SK-N-SH (cell line): ENCODE measurements around the gene ADIRF. TPM values are rescaled to one million over a fixed set of nuclear protein-coding genes. Genes with fewer than 3 reads are reported as not detected.

ENCODE experiments used
- CTCF ChIA-PET: fragments of 300-600, 350-600 bp; formaldehyde crosslinking; extraction: SDS; loops from one replicate; lab custom pipeline; 2021; lab: Yijun Ruan, JAX
- POLR2A ChIA-PET: fragments of 350-600 bp; sonication (Branson Sonifier 250); formaldehyde crosslinking; extraction: SDS; loops from one replicate; lab custom pipeline; 2020; ENCODE audit warnings: antibody characterized with exemption, inconsistent platforms; lab: Yijun Ruan, JAX
- DNase-seq: peaks from one replicate; pipeline ENCODE4 v3.0.0; 2012
- H2AFZ ChIP-seq: fragments of 200-600 bp; sonication (generic); 2 replicates; pipeline ENCODE4 v1.8.1; 2016; ENCODE audit warnings: antibody characterized with exemption, mild to moderate bottlenecking, low read depth
- H3F3A ChIP-seq: fragments of 200-600 bp; sonication (generic); replicated peaks from 2 replicates; pipeline ENCODE3; 2016; ENCODE audit warnings: antibody characterized with exemption, mild to moderate bottlenecking; ENCODE audit not compliant: insufficient read depth
- H3K27ac ChIP-seq, 2 experiments: fragments of 200-500 bp in 1 of 2; fragments of 200-600 bp in 1 of 2; sonication (Bioruptor generic) in 1 of 2; sonication (generic), shearing (Covaris generic) in 1 of 2; 2 replicates each; pipeline versions ENCODE4 v1.5.1 to v1.6.1; 2014 to 2016; ENCODE audit warnings: low read depth in 2 of 2, inconsistent platforms in 1 of 2, low read length in 1 of 2, mild to moderate bottlenecking in 1 of 2, mixed read lengths in 1 of 2
- H3K27me3 ChIP-seq: fragments of 200-600 bp; sonication (generic), shearing (Covaris generic); 2 replicates; pipeline ENCODE4 v1.6.1; 2016; ENCODE audit warnings: mixed run types; ENCODE audit not compliant: insufficient read depth
- H3K36me3 ChIP-seq, 2 experiments: fragments of 200-500 bp in 1 of 2; fragments of 200-600 bp in 1 of 2; sonication (Bioruptor generic) in 1 of 2; sonication (generic) in 1 of 2; replicated peaks in 1 of 2; 2 replicates each; pipeline versions ENCODE3 to v1.5.1; 2014 to 2016; ENCODE audit warnings: low read length in 1 of 2, mild to moderate bottlenecking in 1 of 2; ENCODE audit not compliant: insufficient read depth in 2 of 2, control insufficient read depth in 1 of 2
- H3K4me1 ChIP-seq, 2 experiments: fragments of 200-500 bp in 1 of 2; fragments of 200-600 bp in 1 of 2; sonication (Bioruptor generic) in 1 of 2; sonication (generic), shearing (Covaris generic) in 1 of 2; 2 replicates each; pipeline versions ENCODE4 v1.5.1 to v1.6.1; 2014 to 2016; ENCODE audit warnings: low read depth in 1 of 2, low read length in 1 of 2, mixed run types in 1 of 2; ENCODE audit not compliant: insufficient read depth in 2 of 2, control insufficient read depth in 1 of 2
- H3K4me2 ChIP-seq: fragments of 200-600 bp; sonication (generic), shearing (Covaris generic); 2 replicates; pipeline ENCODE4 v1.6.1; 2017; ENCODE audit warnings: mixed run types
- H3K4me3 ChIP-seq, 2 experiments: fragments of 200-500 bp in 1 of 2; fragments of 200-600 bp in 1 of 2; sonication (Bioruptor generic) in 1 of 2; sonication (generic), shearing (Covaris generic) in 1 of 2; 2 replicates each; pipeline versions ENCODE4 v1.5.1 to v1.8.1; 2014 to 2016; ENCODE audit warnings: low read depth in 2 of 2, inconsistent platforms in 1 of 2, low read length in 1 of 2, mild to moderate bottlenecking in 1 of 2, mixed read lengths in 1 of 2, moderate library complexity in 1 of 2
- H3K79me2 ChIP-seq: fragments of 200-600 bp; sonication (generic); 2 replicates; pipeline ENCODE4 v1.8.1; 2017; ENCODE audit warnings: mild to moderate bottlenecking; ENCODE audit not compliant: insufficient read depth
- H3K9ac ChIP-seq: fragments of 200-600 bp; sonication (generic); 2 replicates; pipeline ENCODE4 v1.6.1; 2017; ENCODE audit warnings: mixed run types
- H3K9me2 ChIP-seq: fragments of 200-600 bp; sonication (generic); 2 replicates; pipeline ENCODE4 v1.6.1; 2017; ENCODE audit warnings: mixed run types
- H3K9me3 ChIP-seq: fragments of 200-600 bp; sonication (generic); 2 replicates; pipeline ENCODE4 v1.6.1; 2017; ENCODE audit warnings: mixed run types, mild to moderate bottlenecking, moderate library complexity
- H4K20me1 ChIP-seq: fragments of 200-600 bp; sonication (generic); 2 replicates; pipeline ENCODE4 v1.6.1; 2017; ENCODE audit warnings: mild to moderate bottlenecking, mixed run types; ENCODE audit not compliant: insufficient read depth
- CHD2 ChIP-seq: fragments of 150-350 bp; IDR thresholded peaks from 2 replicates; pipeline ENCODE4 v1.6.1; 2018; ENCODE audit warnings: low read length; ENCODE audit not compliant: partially characterized antibody
- FOSL2 ChIP-seq: IDR thresholded peaks from 2 replicates; pipeline ENCODE4 v1.4.0; 2012; ENCODE audit warnings: low read depth, mild to moderate bottlenecking, moderate library complexity, borderline replicate concordance
- FOXM1 ChIP-seq: IDR thresholded peaks from 2 replicates; pipeline ENCODE4 v1.4.0; 2012; ENCODE audit warnings: low read depth, mild to moderate bottlenecking
- GABPA ChIP-seq: IDR thresholded peaks from 2 replicates; pipeline ENCODE4 v1.4.0; 2012; ENCODE audit warnings: low read depth, mild to moderate bottlenecking
- JUND ChIP-seq: IDR thresholded peaks from 2 replicates; pipeline ENCODE4 v1.4.0; 2012
- MXI1 ChIP-seq: IDR thresholded peaks from 2 replicates; pipeline ENCODE4 v1.6.1; 2012; ENCODE audit warnings: mild to moderate bottlenecking, low read depth, low read length, improper control_type of control experiment
- NFIC ChIP-seq: IDR thresholded peaks from 2 replicates; pipeline ENCODE4 v1.4.0; 2012; ENCODE audit warnings: borderline replicate concordance
- NRF1 ChIP-seq: IDR thresholded peaks from 2 replicates; pipeline ENCODE4 v1.6.1; 2012; ENCODE audit warnings: low read depth, mild to moderate bottlenecking, low read length
- POLR2AphosphoS5 ChIP-seq: IDR thresholded peaks from 2 replicates; pipeline ENCODE4 v1.6.1; 2012; ENCODE audit warnings: low read depth, low read length
- RAD21 ChIP-seq: IDR thresholded peaks from 2 replicates; pipeline ENCODE4 v1.6.1; 2012; ENCODE audit warnings: mild to moderate bottlenecking, low read length
- RCOR1 ChIP-seq: fragments of 150-350 bp; IDR thresholded peaks from 2 replicates; pipeline ENCODE4 v1.6.1; 2017; ENCODE audit warnings: antibody characterized with exemption, low read length
- REST ChIP-seq: IDR thresholded peaks from 2 replicates; pipeline ENCODE4 v1.6.1; 2012; ENCODE audit warnings: mild to moderate bottlenecking, low read depth, low read length, moderate library complexity
- RFX5 ChIP-seq: IDR thresholded peaks from 2 replicates; pipeline ENCODE4 v1.6.1; 2012; ENCODE audit warnings: mild to moderate bottlenecking, improper control_type of control experiment, low read length
- SIN3A ChIP-seq: IDR thresholded peaks from 2 replicates; pipeline ENCODE4 v1.6.1; 2012; ENCODE audit warnings: low read depth, mild to moderate bottlenecking, low read length, moderate library complexity, borderline replicate concordance
- SMC3 ChIP-seq: IDR thresholded peaks from 2 replicates; pipeline ENCODE4 v1.6.1; 2012; ENCODE audit warnings: low read depth, low read length, improper control_type of control experiment
- TCF12 ChIP-seq: IDR thresholded peaks from 2 replicates; pipeline ENCODE4 v1.4.0; 2012
- whole genome bisulfite sequencing: methylation state at CpG from one replicate; pipeline ENCODE4 v1.1.6; 2017; ENCODE audit warnings: low lambda C conversion rate; 5-methylcytosine and 5-hydroxymethylcytosine counted together
- polyA plus RNA-seq, 3 experiments: library from polyadenylated mRNA; depleted of rRNA; stranded (reverse); fragments of >200 nt; gene quantifications; 2 replicates each; pipeline ENCODE4 v1.2.3, GENCODE V29; 2012
- TF ChIP-seq, protein P1 (sequence below): IDR thresholded peaks from 2 replicates; pipeline ENCODE4; 2012
- TF ChIP-seq, protein P2 (sequence below): IDR thresholded peaks from 2 replicates; pipeline ENCODE4 v1.4.0; 2012; ENCODE audit warnings: low read depth
- TF ChIP-seq, protein P3 (sequence below): fragments of 200-600 bp; sonication (generic); IDR thresholded peaks from 2 replicates; pipeline ENCODE4 v1.6.1; 2017; ENCODE audit warnings: antibody characterized with exemption, mild to moderate bottlenecking, moderate library complexity

The ADIRF gene
- polyA plus RNA-seq, 1 of the 3 experiments (the other 2 are of a cell fraction), result not detected

DNA sequence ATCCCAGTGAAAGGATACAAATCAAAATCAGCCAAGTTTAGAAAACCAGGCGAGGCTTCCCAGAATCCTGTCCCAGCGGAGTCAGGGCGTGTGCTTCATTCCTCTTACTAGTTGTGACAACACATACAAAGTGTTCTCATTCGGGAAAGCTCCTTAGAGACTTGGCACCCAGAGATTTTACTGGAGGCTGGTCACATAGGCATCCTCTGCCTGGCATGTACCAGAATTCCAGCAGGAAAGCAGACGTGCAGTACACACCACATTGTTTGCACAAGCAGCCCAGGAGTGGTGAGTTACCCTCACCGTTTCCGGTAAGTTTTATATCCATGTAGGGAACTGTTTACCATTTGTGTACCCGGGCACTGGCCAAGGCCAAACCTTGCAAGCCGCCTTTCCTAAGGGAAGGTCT lies 45.7 kb upstream of the ADIRF start:
- no peak for DNase-seq
- ChIA-PET POLR2A (no interaction called here), CTCF (no interaction called here)
- H3K9me2 ChIP-seq, result no peaks in the 10 kb centered on the region
- no peak overlapping the region for H3K27ac ChIP-seq
- H3K9ac ChIP-seq, result no peak overlapping the region
- H3K9me3 ChIP-seq, result no peaks in the 10 kb centered on the region
- no peak overlapping the region for H3K4me2 ChIP-seq
- no peaks in the 10 kb centered on the region for H3K27me3 ChIP-seq
- H3K79me2 ChIP-seq, result no peaks in the 10 kb centered on the region; the same call in 1 of the 2 replicates
- no peak overlapping the region for H2AFZ ChIP-seq
- peaks cover 51 to 60% of the 10 kb centered on the region in 2 experiments for H3K36me3 ChIP-seq
- no peak overlapping the region for H3K4me3 ChIP-seq
- WGBS, result over 99% methylated on average over 9 of the region's 9 CpGs
- H3K4me1 ChIP-seq, result peaks cover 0 to 7% of the 10 kb centered on the region in 2 experiments; a peak in 1 of 4 replicates
- H4K20me1 ChIP-seq, result no peaks in the 10 kb centered on the region
- H3F3A ChIP-seq, result no peaks in the 10 kb centered on the region
- no peak for TF ChIP-seq SMC3
- no peak for TF ChIP-seq FOSL2
- no peak for TF ChIP-seq POLR2AphosphoS5
- TF ChIP-seq MXI1, result no peak
- no peak for TF ChIP-seq NRF1
- TF ChIP-seq NFIC, result no peak
- TF ChIP-seq RFX5, result no peak
- TF ChIP-seq GABPA, result no peak
- TF ChIP-seq RAD21, result no peak
- no peak for TF ChIP-seq RCOR1
- TF ChIP-seq, protein P1, sequence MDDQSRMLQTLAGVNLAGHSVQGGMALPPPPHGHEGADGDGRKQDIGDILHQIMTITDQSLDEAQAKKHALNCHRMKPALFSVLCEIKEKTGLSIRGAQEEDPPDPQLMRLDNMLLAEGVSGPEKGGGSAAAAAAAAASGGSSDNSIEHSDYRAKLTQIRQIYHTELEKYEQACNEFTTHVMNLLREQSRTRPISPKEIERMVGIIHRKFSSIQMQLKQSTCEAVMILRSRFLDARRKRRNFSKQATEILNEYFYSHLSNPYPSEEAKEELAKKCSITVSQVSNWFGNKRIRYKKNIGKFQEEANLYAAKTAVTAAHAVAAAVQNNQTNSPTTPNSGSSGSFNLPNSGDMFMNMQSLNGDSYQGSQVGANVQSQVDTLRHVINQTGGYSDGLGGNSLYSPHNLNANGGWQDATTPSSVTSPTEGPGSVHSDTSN, result no peak
- no peak for TF ChIP-seq REST
- TF ChIP-seq, protein P2, sequence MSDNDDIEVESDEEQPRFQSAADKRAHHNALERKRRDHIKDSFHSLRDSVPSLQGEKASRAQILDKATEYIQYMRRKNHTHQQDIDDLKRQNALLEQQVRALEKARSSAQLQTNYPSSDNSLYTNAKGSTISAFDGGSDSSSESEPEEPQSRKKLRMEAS, result no peak
- no peak for TF ChIP-seq TCF12
- TF ChIP-seq CHD2, result no peak
- no peak for TF ChIP-seq JUND
- no peak for TF ChIP-seq FOXM1
- no peak for TF ChIP-seq SIN3A
- TF ChIP-seq, protein P3, sequence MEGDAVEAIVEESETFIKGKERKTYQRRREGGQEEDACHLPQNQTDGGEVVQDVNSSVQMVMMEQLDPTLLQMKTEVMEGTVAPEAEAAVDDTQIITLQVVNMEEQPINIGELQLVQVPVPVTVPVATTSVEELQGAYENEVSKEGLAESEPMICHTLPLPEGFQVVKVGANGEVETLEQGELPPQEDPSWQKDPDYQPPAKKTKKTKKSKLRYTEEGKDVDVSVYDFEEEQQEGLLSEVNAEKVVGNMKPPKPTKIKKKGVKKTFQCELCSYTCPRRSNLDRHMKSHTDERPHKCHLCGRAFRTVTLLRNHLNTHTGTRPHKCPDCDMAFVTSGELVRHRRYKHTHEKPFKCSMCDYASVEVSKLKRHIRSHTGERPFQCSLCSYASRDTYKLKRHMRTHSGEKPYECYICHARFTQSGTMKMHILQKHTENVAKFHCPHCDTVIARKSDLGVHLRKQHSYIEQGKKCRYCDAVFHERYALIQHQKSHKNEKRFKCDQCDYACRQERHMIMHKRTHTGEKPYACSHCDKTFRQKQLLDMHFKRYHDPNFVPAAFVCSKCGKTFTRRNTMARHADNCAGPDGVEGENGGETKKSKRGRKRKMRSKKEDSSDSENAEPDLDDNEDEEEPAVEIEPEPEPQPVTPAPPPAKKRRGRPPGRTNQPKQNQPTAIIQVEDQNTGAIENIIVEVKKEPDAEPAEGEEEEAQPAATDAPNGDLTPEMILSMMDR, result no peak
- TF ChIP-seq, all 33 proteins: peak for 0
